HEK293T (cell line): ENCODE measurements around the gene MYLK.

Experiments
- ARNT ChIP-seq: fragments of 450-650 bp; IDR thresholded peaks from 2 replicates; pipeline ENCODE4 v1.6.1; 2017; ENCODE audit warnings: mild to moderate bottlenecking
- FOXA1 ChIP-seq: fragments of 450-650 bp; IDR thresholded peaks from 2 replicates; pipeline ENCODE4 v1.6.1; 2016; ENCODE audit warnings: mild to moderate bottlenecking
- FOXK2 ChIP-seq: fragments of 450-650 bp; IDR thresholded peaks from 2 replicates; pipeline ENCODE4 v1.6.1; 2016; ENCODE audit warnings: mild to moderate bottlenecking
- FOXM1 ChIP-seq: fragments of 450-650 bp; IDR thresholded peaks from 2 replicates; pipeline ENCODE4 v1.6.1; 2017; ENCODE audit warnings: mild to moderate bottlenecking, borderline replicate concordance
- LEF1 ChIP-seq: fragments of 450-650 bp; IDR thresholded peaks from 2 replicates; pipeline ENCODE4 v1.6.1; 2017; ENCODE audit warnings: mild to moderate bottlenecking, borderline replicate concordance
- NFRKB ChIP-seq: fragments of 450-650 bp; IDR thresholded peaks from 2 replicates; pipeline ENCODE4 v1.6.1; 2016; ENCODE audit warnings: mild to moderate bottlenecking, moderate library complexity
- SP1 ChIP-seq: fragments of 450-650 bp; IDR thresholded peaks from 2 replicates; pipeline ENCODE4 v1.6.1; 2017
- SUZ12 ChIP-seq: fragments of 450-650 bp; IDR thresholded peaks from 2 replicates; pipeline ENCODE4 v1.6.1; 2016; ENCODE audit warnings: mild to moderate bottlenecking
- TARDBP ChIP-seq: fragments of 450-650 bp; IDR thresholded peaks from 2 replicates; pipeline ENCODE4 v1.6.1; 2016
- ZNF384 ChIP-seq: fragments of 450-650 bp; IDR thresholded peaks from 2 replicates; pipeline ENCODE4 v1.6.1; 2016

DNA sequence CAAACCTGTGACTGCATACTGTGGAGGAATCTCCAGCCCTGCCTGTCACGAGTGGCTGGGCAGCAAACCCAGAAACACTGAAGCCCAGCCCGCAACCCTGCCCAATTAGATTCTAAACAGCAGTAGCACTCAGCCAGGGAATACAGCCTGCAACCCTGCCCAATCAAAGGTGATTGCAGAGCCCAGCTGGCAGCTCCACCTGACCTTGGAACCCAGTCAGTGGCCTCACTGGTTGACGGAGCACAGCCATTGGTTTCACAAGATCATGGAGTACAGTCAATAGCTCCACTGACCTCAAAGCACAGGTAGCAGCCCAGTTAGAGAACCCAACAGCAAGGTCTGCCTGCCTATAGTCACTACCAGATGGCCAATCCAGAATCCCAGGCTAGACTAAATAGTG lies 35.2 kb upstream of the MYLK start:
- TF ChIP-seq FOXM1, result no peak
- TF ChIP-seq FOXA1, result no peak
- TF ChIP-seq SP1, result no peak
- TF ChIP-seq NFRKB, result no peak
- TF ChIP-seq ZNF384, result no peak
- no peak for TF ChIP-seq FOXK2
- no peak for TF ChIP-seq SUZ12
- no peak for TF ChIP-seq TARDBP
- TF ChIP-seq ARNT, result no peak
- no peak for TF ChIP-seq LEF1
